ENCODE measurements around the gene OXA1L. TPM values are rescaled to one million over a fixed set of nuclear protein-coding genes. Genes with fewer than 3 reads are reported as not detected.
"Not testable (repeated sequence)": the region's sequence is repeated elsewhere in the genome, so short reads cannot be mapped to it uniquely, and the experiment has no call there.

Gene OXA1L
- total RNA-seq, 2 donors from 2014 or later: 73.2 to 83.5 TPM

- 73 to 81% methylated on average over 8 of the region's 8 CpGs for WGBS, 2 donors
- no peak overlapping the region for H3K4me3 ChIP-seq
- intact Hi-C loops (cut with DNase I): no loop called here
- no peak for TF ChIP-seq CTCF (IDR thresholded peaks at IDR 0.05)
- TF ChIP-seq POLR2A (IDR thresholded peaks at IDR 0.05): no peak
- H3K27ac ChIP-seq: no peak overlapping the region
- H3K36me3 ChIP-seq (replicated peaks in 1 of 2; ENCODE audit: insufficient read depth in 1 of 2, low read depth in 2 of 2): no peaks in the 10 kb centered on the region
- no peaks in the 10 kb centered on the region for H3K27me3 ChIP-seq
- ATAC-seq (no peak), DNase-seq (no peak)
- H3K4me1 ChIP-seq: no peaks in the 10 kb centered on the region
- H3K9me3 ChIP-seq: no peaks in the 10 kb centered on the region
Measured at GRCh38 chr14:22752422-22752821, 14.1 kb upstream of the OXA1L start.

DNA sequence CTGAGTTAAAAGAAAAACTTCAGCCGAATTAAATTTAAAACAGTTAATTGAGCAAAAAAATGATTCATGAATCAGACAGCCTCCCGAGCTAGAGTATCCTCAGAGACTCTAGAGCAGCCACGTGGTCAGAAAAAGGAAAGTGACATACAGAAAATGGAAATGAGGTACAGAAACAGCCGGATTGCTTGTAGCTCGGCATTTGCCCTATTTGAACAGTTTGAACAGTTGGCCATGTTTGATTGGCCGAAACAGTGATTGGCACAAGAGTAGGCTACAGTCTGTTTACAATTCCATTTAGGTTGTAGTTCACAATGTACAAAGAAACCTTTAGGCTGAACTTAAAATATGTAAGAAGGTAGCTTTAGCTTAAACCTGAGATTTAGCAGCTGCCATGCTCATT is 12.9 kb upstream of the OXA1L start:
- intact Hi-C loops (cut with DNase I): no loop called here
- H3K27me3 ChIP-seq: no peaks in the 10 kb centered on the region
- DNase-seq: peak in 1 of 4 donors; percentile 24
- no peaks in the 10 kb centered on the region for H3K9me3 ChIP-seq
- H3K27ac ChIP-seq: no peak overlapping the region
- H3K36me3 ChIP-seq (replicated peaks in 1 of 2; ENCODE audit: insufficient read depth in 1 of 2, low read depth in 2 of 2): no peaks in the 10 kb centered on the region
- TF ChIP-seq CTCF (IDR thresholded peaks at IDR 0.05): no peak
- no peak for TF ChIP-seq POLR2A (IDR thresholded peaks at IDR 0.05)
- 48 to 63% methylated on average over 6 of the region's 6 CpGs for WGBS, 2 donors
- no peaks in the 10 kb centered on the region for H3K4me1 ChIP-seq
- ATAC-seq: no peak
- H3K4me3 ChIP-seq: no peak overlapping the region

DNA sequence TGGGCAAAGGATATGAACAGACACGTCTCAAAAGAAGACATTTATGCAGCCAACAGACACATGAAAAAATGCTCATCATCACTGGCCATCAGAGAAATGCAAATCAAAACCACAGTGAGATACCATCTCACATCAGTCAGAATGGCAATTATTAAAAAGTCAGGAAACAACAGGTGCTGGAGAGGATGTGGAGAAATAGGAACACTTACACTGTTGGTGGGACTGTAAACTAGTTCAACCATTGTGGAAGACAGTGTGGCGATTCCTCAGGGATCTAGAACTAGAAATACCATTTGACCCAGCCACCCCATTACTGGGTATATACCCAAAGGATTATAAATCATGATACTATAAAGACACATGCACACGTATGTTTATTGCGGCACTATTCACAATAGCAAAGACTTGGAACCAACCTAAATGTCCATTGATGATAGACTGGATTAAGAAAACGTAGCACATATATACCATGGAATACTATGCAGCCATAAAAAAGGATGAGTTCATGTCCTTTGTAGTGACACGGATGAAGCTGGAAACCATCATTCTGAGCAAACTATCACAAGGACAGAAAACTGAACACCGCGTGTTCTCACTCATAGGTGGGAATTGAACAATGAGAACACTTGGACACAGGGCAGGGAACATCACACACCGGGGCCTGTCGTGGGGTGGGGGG is 8.4 kb upstream of the OXA1L start:
- WGBS, 2 donors: 90 to 97% methylated on average over 10 of the region's 10 CpGs
- not testable (repeated sequence) for H3K4me3 ChIP-seq, DNase-seq

DNA sequence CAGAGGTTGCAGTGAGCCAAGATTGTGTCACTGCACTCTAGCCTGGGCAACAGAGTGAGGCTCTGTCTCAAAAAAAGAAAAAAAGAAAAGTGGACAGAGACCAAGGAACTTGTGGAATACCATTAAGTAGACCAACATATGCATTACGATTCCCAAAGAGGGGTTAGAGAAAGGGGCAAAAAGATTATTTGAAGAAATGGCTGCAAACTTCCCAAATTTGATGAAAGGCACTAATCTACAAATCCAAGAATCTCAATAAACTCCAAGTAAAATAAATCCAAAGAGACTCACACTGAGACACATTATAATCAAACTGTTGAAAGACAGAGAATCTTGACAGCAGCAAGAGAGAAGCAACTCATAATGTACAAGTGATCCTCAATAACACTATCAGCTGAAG is 4.8 kb upstream of the OXA1L start:
- no peak for DNase-seq
- no peak for ATAC-seq
- Histone ChIP-seq H3K4me1 (peaks cover 12% of the 10 kb centered on the region), H3K36me3 (replicated peaks in 1 of 2; ENCODE audit: insufficient read depth in 1 of 2, low read depth in 2 of 2) (no peaks in the 10 kb centered on the region), H3K27ac (no peak overlapping the region), H3K4me3 (no peak overlapping the region), H3K27me3 (no peaks in the 10 kb centered on the region), H3K9me3 (peaks cover 0 to 9% (median 0%) of the 10 kb centered on the region in 3 donors)
- 92 to 100% methylated on average over 1 of the region's 1 CpG for WGBS, 2 donors
- no peak for TF ChIP-seq CTCF (IDR thresholded peaks at IDR 0.05)
- TF ChIP-seq POLR2A (IDR thresholded peaks at IDR 0.05): no peak
- intact Hi-C loops (cut with DNase I): no loop called here

More for the DNA sequence above, 8.4 kb upstream of the OXA1L start:
- H3K27me3 ChIP-seq; H3K27ac ChIP-seq; intact Hi-C loops (cut with DNase I); H3K9me3 ChIP-seq; H3K4me1 ChIP-seq; ATAC-seq; H3K36me3 ChIP-seq (replicated peaks in 1 of 2; ENCODE audit: insufficient read depth in 1 of 2, low read depth in 2 of 2): not testable (repeated sequence)

- intact Hi-C loops (cut with DNase I): no loop called here
- Histone ChIP-seq H3K4me3 (no peak overlapping the region), H3K36me3 (replicated peaks in 1 of 2; ENCODE audit: insufficient read depth in 1 of 2, low read depth in 2 of 2) (peaks cover 0 to 3% of the 10 kb centered on the region in 2 donors), H3K4me1 (peaks cover 28% of the 10 kb centered on the region), H3K27me3 (no peaks in the 10 kb centered on the region), H3K9me3 (peaks cover 0 to 9% (median 0%) of the 10 kb centered on the region in 3 donors), H3K27ac (no peak overlapping the region)
- DNase-seq (no peak), ATAC-seq (no peak)
- TF ChIP-seq POLR2A (IDR thresholded peaks at IDR 0.05) (no peak), CTCF (IDR thresholded peaks at IDR 0.05) (no peak)
- WGBS, 2 donors: 51 to 74% methylated on average over 3 to 4 of the region's 4 CpGs
Measured at GRCh38 chr14:22764382-22764781, 2.1 kb upstream of the OXA1L start.
